ENCODE measurements around the gene PTPRT.
"Not testable (repeated sequence)": the region's sequence is repeated elsewhere in the genome, so short reads cannot be mapped to it uniquely, and the experiment has no call there.

PTPRT gene

GRCh38 chr20:43164736-43165135 is 25.0 kb downstream of the PTPRT start:
- not testable (repeated sequence) for H3K79me2 ChIP-seq (ENCODE audit: control insufficient read depth, insufficient read depth, low read length, unreplicated experiment); H3K36me3 ChIP-seq (ENCODE audit: insufficient read depth, low read length); H3K4me3 ChIP-seq (ENCODE audit: low read depth, low read length); H3K27me3 ChIP-seq (ENCODE audit: insufficient read depth, low read length); H2AFZ ChIP-seq (ENCODE audit: low read length, unreplicated experiment); H3K27ac ChIP-seq (ENCODE audit: low read depth, low read length); H3K4me1 ChIP-seq (ENCODE audit: control insufficient read depth, insufficient read depth, low read length, unreplicated experiment)

DNA sequence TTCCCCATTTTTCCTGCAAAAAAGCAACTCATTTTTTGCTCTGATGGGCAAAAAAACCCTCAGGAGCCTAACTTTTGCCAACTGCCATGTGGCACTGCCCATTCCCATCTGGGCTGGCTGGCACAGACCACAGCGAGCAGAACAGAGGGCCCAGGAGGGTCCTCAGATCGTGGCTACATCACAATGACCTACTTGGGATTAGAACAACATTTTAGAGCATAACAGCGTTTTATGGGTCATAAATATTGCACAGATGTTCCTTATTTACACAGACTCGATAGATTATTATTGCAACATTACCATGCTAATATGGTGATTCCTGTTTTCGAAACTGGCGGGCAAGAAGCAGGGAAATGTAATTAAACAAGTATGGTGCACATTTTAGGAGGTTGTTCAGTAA is 28.0 kb downstream of the PTPRT start:
- Histone ChIP-seq H3K4me3 (ENCODE audit: low read depth, low read length) (no peak overlapping the region), H2AFZ (ENCODE audit: low read length, unreplicated experiment) (no peak overlapping the region), H3K79me2 (ENCODE audit: control insufficient read depth, insufficient read depth, low read length, unreplicated experiment) (no peaks in the 10 kb centered on the region), H3K36me3 (ENCODE audit: insufficient read depth, low read length) (no peaks in the 10 kb centered on the region), H3K27me3 (ENCODE audit: insufficient read depth, low read length) (no peaks in the 10 kb centered on the region), H3K4me1 (ENCODE audit: control insufficient read depth, insufficient read depth, low read length, unreplicated experiment) (no peaks in the 10 kb centered on the region), H3K27ac (ENCODE audit: low read depth, low read length) (no peak overlapping the region)

DNA sequence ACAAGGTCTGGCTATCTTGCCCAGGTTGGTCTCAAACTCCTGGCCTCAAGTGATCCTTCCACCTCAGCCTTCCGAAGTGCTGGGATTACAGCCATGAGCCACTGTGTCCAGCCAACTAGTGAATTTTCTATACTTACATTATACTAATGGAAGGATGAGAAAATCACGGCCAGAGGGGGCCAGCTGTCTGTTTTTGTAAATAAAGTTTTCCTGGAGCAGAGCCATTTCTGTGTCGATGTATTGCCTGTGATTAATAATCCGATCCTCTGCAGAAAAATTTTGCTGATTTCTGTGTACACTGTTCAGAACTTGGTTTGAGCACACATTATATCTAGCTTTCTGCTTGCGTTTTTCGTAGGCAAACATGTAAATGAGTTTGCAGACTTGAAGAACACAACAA is 28.8 kb downstream of the PTPRT start:
- Histone ChIP-seq H2AFZ (ENCODE audit: low read length, unreplicated experiment) (no peak overlapping the region), H3K79me2 (ENCODE audit: control insufficient read depth, insufficient read depth, low read length, unreplicated experiment) (no peaks in the 10 kb centered on the region), H3K36me3 (ENCODE audit: insufficient read depth, low read length) (no peaks in the 10 kb centered on the region), H3K4me1 (ENCODE audit: control insufficient read depth, insufficient read depth, low read length, unreplicated experiment) (no peaks in the 10 kb centered on the region), H3K27me3 (ENCODE audit: insufficient read depth, low read length) (no peaks in the 10 kb centered on the region), H3K27ac (ENCODE audit: low read depth, low read length) (no peak overlapping the region), H3K4me3 (ENCODE audit: low read depth, low read length) (no peak overlapping the region)

GRCh38 chr20:43159994-43160393 is 29.7 kb downstream of the PTPRT start:
- Histone ChIP-seq H3K4me3 (ENCODE audit: low read depth, low read length) (no peak overlapping the region), H3K36me3 (ENCODE audit: insufficient read depth, low read length) (no peaks in the 10 kb centered on the region), H3K79me2 (ENCODE audit: control insufficient read depth, insufficient read depth, low read length, unreplicated experiment) (no peaks in the 10 kb centered on the region), H3K27me3 (ENCODE audit: insufficient read depth, low read length) (no peaks in the 10 kb centered on the region), H3K27ac (ENCODE audit: low read depth, low read length) (no peak overlapping the region), H3K4me1 (ENCODE audit: control insufficient read depth, insufficient read depth, low read length, unreplicated experiment) (no peaks in the 10 kb centered on the region), H2AFZ (ENCODE audit: low read length, unreplicated experiment) (no peak overlapping the region)

GRCh38 chr20:43155366-43156100 is 34.2 kb downstream of the PTPRT start:
- no peak overlapping the region for H2AFZ ChIP-seq (ENCODE audit: low read length, unreplicated experiment)
- no peak overlapping the region for H3K27ac ChIP-seq (ENCODE audit: low read depth, low read length)
- no peaks in the 10 kb centered on the region for H3K27me3 ChIP-seq (ENCODE audit: insufficient read depth, low read length)
- H3K36me3 ChIP-seq (ENCODE audit: insufficient read depth, low read length): no peaks in the 10 kb centered on the region
- H3K4me1 ChIP-seq (ENCODE audit: control insufficient read depth, insufficient read depth, low read length, unreplicated experiment): no peaks in the 10 kb centered on the region
- no peak overlapping the region for H3K4me3 ChIP-seq (ENCODE audit: low read depth, low read length)
- H3K79me2 ChIP-seq (ENCODE audit: control insufficient read depth, insufficient read depth, low read length, unreplicated experiment): no peaks in the 10 kb centered on the region

GRCh38 chr20:43151901-43152300 is 37.8 kb downstream of the PTPRT start:
- H3K27me3 ChIP-seq (ENCODE audit: insufficient read depth, low read length): no peaks in the 10 kb centered on the region
- no peak overlapping the region for H2AFZ ChIP-seq (ENCODE audit: low read length, unreplicated experiment)
- H3K4me3 ChIP-seq (ENCODE audit: low read depth, low read length): no peak overlapping the region
- no peaks in the 10 kb centered on the region for H3K36me3 ChIP-seq (ENCODE audit: insufficient read depth, low read length)
- H3K27ac ChIP-seq (ENCODE audit: low read depth, low read length): no peak overlapping the region
- H3K4me1 ChIP-seq (ENCODE audit: control insufficient read depth, insufficient read depth, low read length, unreplicated experiment): no peaks in the 10 kb centered on the region
- H3K79me2 ChIP-seq (ENCODE audit: control insufficient read depth, insufficient read depth, low read length, unreplicated experiment): no peaks in the 10 kb centered on the region

DNA sequence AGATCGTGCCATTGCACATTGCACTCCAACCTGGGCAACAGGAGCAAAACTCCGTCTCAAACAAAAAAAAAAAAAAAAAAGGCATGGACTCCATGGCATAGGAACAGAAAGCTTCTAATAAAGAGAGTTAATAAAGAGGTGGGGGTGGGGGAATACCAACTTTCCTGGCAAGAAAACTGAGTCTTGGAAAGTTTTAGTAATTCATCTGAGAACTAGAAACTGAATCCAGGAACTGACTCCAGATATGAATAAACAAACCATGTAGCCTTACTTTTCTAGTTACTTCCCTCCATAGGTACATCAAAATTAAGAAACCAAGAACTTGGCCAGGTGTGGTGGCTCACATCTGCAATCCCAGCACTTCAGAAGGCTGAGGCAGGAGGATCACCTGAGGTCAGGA is 38.5 kb downstream of the PTPRT start:
- no peaks in the 10 kb centered on the region for H3K36me3 ChIP-seq (ENCODE audit: insufficient read depth, low read length)
- H3K79me2 ChIP-seq (ENCODE audit: control insufficient read depth, insufficient read depth, low read length, unreplicated experiment): no peaks in the 10 kb centered on the region
- no peak overlapping the region for H2AFZ ChIP-seq (ENCODE audit: low read length, unreplicated experiment)
- H3K4me1 ChIP-seq (ENCODE audit: control insufficient read depth, insufficient read depth, low read length, unreplicated experiment): no peaks in the 10 kb centered on the region
- H3K27ac ChIP-seq (ENCODE audit: low read depth, low read length): no peak overlapping the region
- H3K4me3 ChIP-seq (ENCODE audit: low read depth, low read length): no peak overlapping the region
- no peaks in the 10 kb centered on the region for H3K27me3 ChIP-seq (ENCODE audit: insufficient read depth, low read length)

- H2AFZ ChIP-seq (ENCODE audit: low read length, unreplicated experiment): no peak overlapping the region
- no peaks in the 10 kb centered on the region for H3K79me2 ChIP-seq (ENCODE audit: control insufficient read depth, insufficient read depth, low read length, unreplicated experiment)
- H3K36me3 ChIP-seq (ENCODE audit: insufficient read depth, low read length): no peaks in the 10 kb centered on the region
- no peaks in the 10 kb centered on the region for H3K4me1 ChIP-seq (ENCODE audit: control insufficient read depth, insufficient read depth, low read length, unreplicated experiment)
- H3K4me3 ChIP-seq (ENCODE audit: low read depth, low read length): no peak overlapping the region
- no peaks in the 10 kb centered on the region for H3K27me3 ChIP-seq (ENCODE audit: insufficient read depth, low read length)
- no peak overlapping the region for H3K27ac ChIP-seq (ENCODE audit: low read depth, low read length)
These were observed 49.0 kb downstream of the PTPRT start for GRCh38 chr20:43140726-43141125.

- H3K4me1 ChIP-seq (ENCODE audit: control insufficient read depth, insufficient read depth, low read length, unreplicated experiment): no peaks in the 10 kb centered on the region
These were observed 51.5 kb downstream of the PTPRT start for GRCh38 chr20:43138061-43138770.

DNA sequence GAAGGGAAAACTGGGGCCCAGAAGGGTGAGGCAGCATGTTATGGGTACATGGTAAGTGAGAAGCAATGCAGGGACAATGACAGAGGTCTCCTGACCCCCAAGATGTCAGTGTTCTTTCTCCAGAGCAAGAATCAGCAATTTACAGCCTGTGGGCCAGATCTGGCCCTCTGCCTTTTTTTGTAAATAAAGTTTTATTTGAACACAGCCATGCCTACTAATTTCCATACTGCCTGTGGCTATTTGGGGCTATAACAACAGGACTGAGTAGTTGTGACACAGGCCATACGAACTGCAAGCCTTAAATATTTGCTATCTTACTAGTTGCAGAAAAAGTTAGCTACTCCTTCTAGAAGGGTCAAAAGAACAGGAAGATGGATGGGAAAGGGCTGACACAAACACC is 52.5 kb downstream of the PTPRT start:
- Histone ChIP-seq H3K27ac (ENCODE audit: low read depth, low read length) (no peak overlapping the region), H3K4me3 (ENCODE audit: low read depth, low read length) (no peak overlapping the region), H3K4me1 (ENCODE audit: control insufficient read depth, insufficient read depth, low read length, unreplicated experiment) (no peaks in the 10 kb centered on the region), H3K36me3 (ENCODE audit: insufficient read depth, low read length) (no peaks in the 10 kb centered on the region), H2AFZ (ENCODE audit: low read length, unreplicated experiment) (no peak overlapping the region), H3K27me3 (ENCODE audit: insufficient read depth, low read length) (no peaks in the 10 kb centered on the region), H3K79me2 (ENCODE audit: control insufficient read depth, insufficient read depth, low read length, unreplicated experiment) (no peaks in the 10 kb centered on the region)

More at GRCh38 chr20:43138061-43138770, 51.5 kb downstream of the PTPRT start:
- H3K36me3 ChIP-seq (ENCODE audit: insufficient read depth, low read length): no peaks in the 10 kb centered on the region
- no peaks in the 10 kb centered on the region for H3K79me2 ChIP-seq (ENCODE audit: control insufficient read depth, insufficient read depth, low read length, unreplicated experiment)
- H3K27me3 ChIP-seq (ENCODE audit: insufficient read depth, low read length): no peaks in the 10 kb centered on the region
- no peak overlapping the region for H2AFZ ChIP-seq (ENCODE audit: low read length, unreplicated experiment)
- no peak overlapping the region for H3K27ac ChIP-seq (ENCODE audit: low read depth, low read length)
- H3K4me3 ChIP-seq (ENCODE audit: low read depth, low read length): no peak overlapping the region

GRCh38 chr20:43124241-43124640 is 65.5 kb downstream of the PTPRT start:
- H3K27me3 ChIP-seq (ENCODE audit: insufficient read depth, low read length): no peaks in the 10 kb centered on the region
- H3K4me3 ChIP-seq (ENCODE audit: low read depth, low read length): no peak overlapping the region
- no peaks in the 10 kb centered on the region for H3K79me2 ChIP-seq (ENCODE audit: control insufficient read depth, insufficient read depth, low read length, unreplicated experiment)
- H2AFZ ChIP-seq (ENCODE audit: low read length, unreplicated experiment): no peak overlapping the region
- H3K27ac ChIP-seq (ENCODE audit: low read depth, low read length): no peak overlapping the region
- H3K36me3 ChIP-seq (ENCODE audit: insufficient read depth, low read length): no peaks in the 10 kb centered on the region
- no peaks in the 10 kb centered on the region for H3K4me1 ChIP-seq (ENCODE audit: control insufficient read depth, insufficient read depth, low read length, unreplicated experiment)
